ENCODE results near the gene MIA3. TPM values are rescaled to one million over a fixed set of nuclear protein-coding genes. Genes with fewer than 3 reads are reported as not detected.

MIA3 gene
- total and polyA plus RNA-seq, 9 of the 15 experiments (the other 6 are each of a cell fraction or from before 2014, with no cell fraction given): 21.6 to 89.4 (median 40.8) TPM

GRCh38 chr1:222694927-222695326 lies 77.0 kb downstream of the MIA3 start:
- DNase-seq (ENCODE audit: extremely low read depth in 1 of 4, low spot score in 3 of 4) (no peak), ATAC-seq (no peak), FAIRE-seq (no peak)
- no peak overlapping the region for H2AFZ ChIP-seq (ENCODE audit: low read depth, low read length)
- no peaks in the 10 kb centered on the region for H3K4me1 ChIP-seq (replicated peaks in 1 of 2; ENCODE audit: control insufficient read depth in 2 of 2, insufficient read depth in 2 of 2, low read length in 2 of 2)
- H3K27me3 ChIP-seq (ENCODE audit: control insufficient read depth in 2 of 2, insufficient read depth in 2 of 2, low read length in 2 of 2): no peaks in the 10 kb centered on the region
- intact Hi-C loops (cut with micrococcal nuclease) (loop anchor here (5.0 kb wide), 1 partner anchor 33 kb away; no protein-coding TSS in a partner anchor), in situ Hi-C loops (cut with MboI) (no loop called here)
- POLR2A ChIA-PET: no interaction called here
- H3K36me3 ChIP-seq (ENCODE audit: control insufficient read depth, insufficient read depth, low read length): peaks cover 24% of the 10 kb centered on the region; the same call in 2 of the 3 replicates
- CTCF ChIA-PET (ENCODE audit: low intra/inter-chr PET ratio): no interaction called here
- no peak overlapping the region for H3K4me2 ChIP-seq (ENCODE audit: insufficient read depth, low read length)
- H4K20me1 ChIP-seq (replicated peaks; ENCODE audit: control insufficient read depth, insufficient read depth, low read length): no peaks in the 10 kb centered on the region
- WGBS (ENCODE audit: insufficient coverage, low coverage, missing lambda C conversion rate): 77% methylated on average over 5 of the region's 5 CpGs
- no peak overlapping the region for H3K27ac ChIP-seq (ENCODE audit: extremely low read depth, low read depth, low read length)
- H3K9ac ChIP-seq (ENCODE audit: insufficient read depth in 1 of 2, low read depth in 2 of 2, low read length in 2 of 2): no peak overlapping the region
- H3K9me1 ChIP-seq (ENCODE audit: control insufficient read depth, insufficient read depth, low read length): no peaks in the 10 kb centered on the region
- no peaks in the 10 kb centered on the region for H3K9me3 ChIP-seq (replicated peaks; ENCODE audit: control insufficient read depth, insufficient read depth, low read depth, low read length)
- H3K4me3 ChIP-seq: no peak overlapping the region
- H3K79me2 ChIP-seq (ENCODE audit: control insufficient read depth, insufficient read depth, low read length): no peaks in the 10 kb centered on the region; the same call in 2 of the 3 replicates
- no TSS peak for BruUV-seq (replicated peaks)
- TF ChIP-seq BRF2 (IDR thresholded peaks at IDR 0.05; ENCODE audit: borderline replicate concordance, insufficient read depth, insufficient read length) (no peak), TGIF2 (CRISPR knock-in tag; IDR thresholded peaks at IDR 0.05) (no peak), THRA (IDR thresholded peaks at IDR 0.05) (no peak), MECOM (CRISPR knock-in tag; IDR thresholded peaks at IDR 0.05) (no peak), TOE1 (IDR thresholded peaks at IDR 0.05; ENCODE audit: borderline replicate concordance) (no peak), TOE1 (CRISPR knock-in tag; IDR thresholded peaks at IDR 0.05; ENCODE audit: borderline replicate concordance, low read depth) (no peak), RFX1 (IDR thresholded peaks at IDR 0.05) (no peak), BRD4 (IDR thresholded peaks at IDR 0.05) (no peak), SREBF2 (CRISPR knock-in tag; IDR thresholded peaks at IDR 0.05) (no peak), E2F8 (IDR thresholded peaks at IDR 0.05; ENCODE audit: low read depth, partially characterized antibody) (no peak), ZBTB33 (CRISPR knock-in tag; IDR thresholded peaks at IDR 0.05) (no peak), HEY1 (CRISPR knock-in tag; IDR thresholded peaks at IDR 0.05; ENCODE audit: borderline replicate concordance) (no peak), ZNF551 (CRISPR knock-in tag; IDR thresholded peaks at IDR 0.05) (no peak), MXD1 (CRISPR knock-in tag; IDR thresholded peaks at IDR 0.05; ENCODE audit: borderline replicate concordance, poor library complexity, severe bottlenecking) (no peak), ZNF217 (CRISPR knock-in tag; IDR thresholded peaks at IDR 0.05) (no peak), TEAD1 (CRISPR knock-in tag; IDR thresholded peaks at IDR 0.05) (no peak)
